MM.1S (cell line): ENCODE data around the gene NDUFA1.

Experiments used
- DNase-seq: peaks from one replicate; pipeline ENCODE4 v3.0.0-alpha.2; 2015
- H2AFZ ChIP-seq: fragments of 300-600 bp; sonication (generic); 2 replicates; pipeline ENCODE4 v1.6.0; 2016; ENCODE audit warnings: antibody characterized with exemption, low read length
- H3F3A ChIP-seq: fragments of 300-600 bp; sonication (generic); 2 replicates; pipeline ENCODE4 v1.6.1; 2016; ENCODE audit warnings: mild to moderate bottlenecking, antibody characterized with exemption, low read length, moderate library complexity, mixed read lengths; ENCODE audit not compliant: insufficient read depth
- H3K27ac ChIP-seq: fragments of 300-600 bp; sonication (generic); 2 replicates; pipeline ENCODE4 v1.5.1; 2016; ENCODE audit warnings: mild to moderate bottlenecking, low read length
- H3K27me3 ChIP-seq: fragments of 300-600 bp; sonication (generic); replicated peaks from 2 replicates; pipeline ENCODE4 v1.6.0; 2016; ENCODE audit warnings: low read length; ENCODE audit not compliant: insufficient read depth
- H3K36me3 ChIP-seq: fragments of 300-600 bp; sonication (generic); replicated peaks from 2 replicates; pipeline ENCODE4 v1.6.1; 2016; ENCODE audit warnings: mild to moderate bottlenecking, low read length, mixed read lengths; ENCODE audit not compliant: insufficient read depth
- H3K4me1 ChIP-seq: fragments of 300-600 bp; sonication (generic); 2 replicates; pipeline ENCODE4 v1.6.1; 2016; ENCODE audit warnings: low read length, mixed read lengths
- H3K4me2 ChIP-seq: fragments of 300-600 bp; sonication (generic); 2 replicates; pipeline ENCODE4 v1.6.0; 2016; ENCODE audit warnings: low read depth, low read length
- H3K4me3 ChIP-seq: fragments of 300-600 bp; sonication (generic); 2 replicates; pipeline ENCODE4 v1.5.1; 2016; ENCODE audit warnings: low read length, mixed read lengths
- H3K79me2 ChIP-seq: fragments of 300-600 bp; sonication (generic); 2 replicates; pipeline ENCODE4 v1.6.1; 2016; ENCODE audit warnings: mixed run types, low read length, mixed read lengths
- H3K9ac ChIP-seq: fragments of 300-600 bp; sonication (generic); 2 replicates; pipeline ENCODE4 v1.6.1; 2016; ENCODE audit warnings: low read length, mixed read lengths
- H3K9me2 ChIP-seq: fragments of 300-600 bp; sonication (generic); replicated peaks from 2 replicates; pipeline ENCODE4 v1.6.1; 2016; ENCODE audit warnings: mild to moderate bottlenecking, low read length, mixed read lengths; ENCODE audit not compliant: insufficient read depth
- H3K9me3 ChIP-seq: fragments of 300-600 bp; sonication (generic); replicated peaks from 2 replicates; pipeline ENCODE4 v1.6.1; 2016; ENCODE audit warnings: mild to moderate bottlenecking, low read length, mixed read lengths; ENCODE audit not compliant: insufficient read depth
- H4K20me1 ChIP-seq: fragments of 300-600 bp; sonication (generic); 2 replicates; pipeline ENCODE4 v1.6.1; 2016; ENCODE audit warnings: mild to moderate bottlenecking, low read length, moderate library complexity, mixed read lengths; ENCODE audit not compliant: insufficient read depth
- CTCF ChIP-seq: fragments of 300-600 bp; sonication (generic); IDR thresholded peaks from 2 replicates; pipeline ENCODE4 v1.5.1; 2016; ENCODE audit warnings: antibody characterized with exemption, low read length, mixed read lengths
- EZH2 ChIP-seq: fragments of 300-600 bp; sonication (generic); optimal IDR thresholded peaks from 2 replicates; pipeline ENCODE3; 2017; ENCODE audit warnings: low read depth, mild to moderate bottlenecking, antibody characterized with exemption, low read length, mixed read lengths
- EZH2phosphoT487 ChIP-seq: fragments of 300-600 bp; sonication (generic); IDR thresholded peaks from 2 replicates; pipeline ENCODE4 v1.6.1; 2018; ENCODE audit warnings: antibody characterized with exemption, low read length

NDUFA1 gene

DNA sequence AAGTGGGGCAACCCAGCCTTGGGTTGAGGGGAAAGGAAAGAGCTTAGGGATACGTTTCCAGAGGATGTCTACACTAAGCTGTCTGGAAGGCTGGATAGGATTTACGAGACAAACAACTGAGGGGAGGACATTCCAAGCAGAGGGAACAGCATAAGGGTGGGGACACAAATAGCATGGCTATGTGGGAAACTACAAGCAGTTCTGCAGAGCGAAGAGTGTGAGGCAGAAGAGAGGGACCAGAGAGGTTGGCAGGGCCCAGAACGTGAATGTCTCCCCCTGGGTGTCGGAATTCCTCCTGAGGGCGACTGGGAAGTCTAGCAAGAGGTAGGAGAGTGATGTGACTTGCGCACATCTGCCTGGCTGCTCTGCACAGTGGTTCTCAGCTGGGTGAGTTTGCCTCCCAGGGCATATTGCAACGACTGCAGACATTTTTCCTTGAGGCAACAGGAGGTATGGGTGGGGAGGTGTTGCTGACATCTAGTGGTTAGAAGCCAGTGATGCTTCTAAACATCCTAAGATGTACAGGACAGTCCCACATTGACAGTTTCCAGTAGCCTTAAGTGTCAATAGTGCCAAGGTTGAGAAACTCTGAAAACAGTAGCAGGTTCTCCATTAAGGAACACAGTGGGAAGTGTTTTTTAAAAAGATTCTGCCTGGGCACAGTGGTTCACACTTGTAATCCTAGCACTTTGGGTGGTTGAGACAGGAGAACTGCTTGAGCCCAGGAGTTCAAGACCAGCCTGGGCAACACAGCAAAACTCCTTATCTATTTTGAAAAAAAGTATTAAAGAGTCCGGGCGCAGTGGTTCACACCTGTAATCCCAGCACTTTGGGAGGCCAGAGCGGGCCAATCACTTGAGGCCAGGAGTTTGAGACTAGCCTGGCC, 9.2 kb downstream of the NDUFA1 start:
- H3K79me2 ChIP-seq, result peaks cover 4% of the 10 kb centered on the region
- H3K27me3 ChIP-seq, result no peaks in the 10 kb centered on the region
- H3K36me3 ChIP-seq, result peaks cover 3% of the 10 kb centered on the region; the same call in 1 of the 2 replicates
- TF ChIP-seq EZH2phosphoT487 (no peak), CTCF (peak; percentile 77), EZH2 (no peak)
- peak; percentile 86 for DNase-seq
- H3K9me3 ChIP-seq, result no peaks in the 10 kb centered on the region
- peaks cover 17% of the 10 kb centered on the region for H3K4me1 ChIP-seq
- peak overlapping the region; percentile 49; the same call in 1 of the 2 replicates for H2AFZ ChIP-seq
- H3K4me2 ChIP-seq, result peak overlapping the region; percentile 48
- no peaks in the 10 kb centered on the region for H4K20me1 ChIP-seq
- no peaks in the 10 kb centered on the region for H3K9me2 ChIP-seq
- peak overlapping the region; percentile 19; the same call in 1 of the 2 replicates for H3K4me3 ChIP-seq
- no peak overlapping the region for H3K9ac ChIP-seq
- H3K27ac ChIP-seq, result peak overlapping the region; percentile 51; the same call in 1 of the 2 replicates
- H3F3A ChIP-seq, result peaks cover 26% of the 10 kb centered on the region

GRCh38 chrX:119885554-119886428, 14.2 kb downstream of the NDUFA1 start:
- H3K27me3 ChIP-seq, result no peaks in the 10 kb centered on the region
- peak; percentile 93 for DNase-seq
- H2AFZ ChIP-seq, result peak overlapping the region; percentile 31

More at GRCh38 chrX:119885554-119886428, 14.2 kb downstream of the NDUFA1 start:
- 0 out of 2 replicates have a peak, but pooled peaks cover 5% of the 10 kb centered on the region for H3F3A ChIP-seq
- H3K79me2 ChIP-seq, result no peaks in the 10 kb centered on the region
- H3K9me3 ChIP-seq, result no peaks in the 10 kb centered on the region
- H3K4me3 ChIP-seq, result peak overlapping the region; percentile 54
- H4K20me1 ChIP-seq, result no peaks in the 10 kb centered on the region
- H3K9ac ChIP-seq, result peak overlapping the region; percentile 40; the same call in 1 of the 2 replicates
- no peaks in the 10 kb centered on the region for H3K36me3 ChIP-seq
- peaks cover 3% of the 10 kb centered on the region; the same call in 1 of the 2 replicates for H3K4me1 ChIP-seq
- H3K27ac ChIP-seq, result peak overlapping the region; percentile 65; the same call in 1 of the 2 replicates
- H3K9me2 ChIP-seq, result no peaks in the 10 kb centered on the region
- H3K4me2 ChIP-seq, result peak overlapping the region; percentile 67
- TF ChIP-seq CTCF (no peak), EZH2 (no peak), EZH2phosphoT487 (no peak)
